Activated CD4-positive, alpha-beta T cell treated with anti-CD3 and anti-CD28 coated beads for 48 hours (primary cell): Measurements from ENCODE around the gene IL17B.
"Not testable (repeated sequence)": the region's sequence is repeated elsewhere in the genome, so short reads cannot be mapped to it uniquely, and the experiment has no call there.

Experiments used
- DNase-seq: peaks from one replicate; pipeline ENCODE4 v3.0.0-alpha.2; 2020

Gene IL17B

DNA sequence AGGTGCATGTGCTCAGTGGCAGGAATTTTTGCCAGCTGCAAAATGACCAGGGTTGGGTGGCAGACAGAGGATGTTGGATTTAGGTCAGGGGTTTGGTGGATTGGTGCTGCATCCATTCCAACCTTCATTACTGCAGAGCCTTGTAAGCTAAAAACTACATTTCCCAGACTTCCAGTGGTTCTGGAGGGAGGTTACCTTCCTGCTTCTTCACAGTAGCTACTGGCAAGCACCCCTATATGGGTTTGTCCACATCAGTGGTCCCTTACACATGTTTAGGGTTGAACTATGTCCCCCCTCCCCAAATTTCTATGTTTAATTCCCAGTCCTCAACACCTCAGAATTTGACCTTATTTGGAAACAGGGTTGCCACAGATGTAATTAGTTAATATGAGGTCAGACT, 20.7 kb upstream of the IL17B start:
- no peak for DNase-seq

DNA sequence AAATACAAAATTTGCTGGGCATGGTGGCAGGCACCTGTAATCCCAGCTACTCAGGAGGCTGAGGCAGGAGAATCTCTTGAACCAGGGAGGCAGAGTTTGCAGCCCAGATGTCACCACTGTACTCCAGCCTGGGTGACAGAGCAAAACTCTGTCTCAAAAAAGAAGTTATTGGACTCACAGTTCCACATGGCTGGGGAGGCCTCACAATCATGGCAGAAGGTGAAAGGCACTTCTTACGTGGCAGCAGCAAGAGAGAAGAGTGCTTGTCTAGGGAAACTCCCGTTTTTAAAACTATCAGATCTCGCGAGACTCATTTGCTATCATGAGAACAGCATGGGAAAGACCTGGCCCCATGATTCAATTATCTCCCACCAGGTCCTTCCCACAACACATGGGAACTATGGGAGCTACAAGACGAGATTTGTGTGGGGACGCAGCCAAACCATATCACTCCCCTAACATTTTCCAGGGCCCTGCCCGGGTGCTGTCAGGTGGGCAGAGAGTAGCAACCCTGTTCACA, 19.7 kb upstream of the IL17B start:
- DNase-seq = not testable (repeated sequence)

DNA sequence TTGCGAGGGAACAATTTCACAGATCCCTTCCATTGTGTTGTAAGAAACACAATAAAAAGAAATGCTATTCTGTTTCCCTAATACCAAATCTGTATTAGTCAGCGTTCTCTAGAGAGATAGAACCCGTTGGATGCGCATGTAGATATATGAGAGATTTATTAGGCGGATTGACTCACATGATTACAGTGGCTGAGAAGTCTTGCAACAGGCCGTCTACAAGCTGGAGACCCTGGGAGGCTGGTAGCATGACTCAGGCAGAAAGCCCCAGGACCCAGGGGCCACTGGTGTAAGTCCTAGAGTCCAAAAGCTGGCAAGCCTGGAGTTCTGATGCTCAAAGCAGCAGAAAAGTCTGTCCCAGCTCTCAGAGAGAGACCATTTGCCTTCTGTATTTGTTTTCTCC, 18.4 kb upstream of the IL17B start:
- no peak for DNase-seq

DNA sequence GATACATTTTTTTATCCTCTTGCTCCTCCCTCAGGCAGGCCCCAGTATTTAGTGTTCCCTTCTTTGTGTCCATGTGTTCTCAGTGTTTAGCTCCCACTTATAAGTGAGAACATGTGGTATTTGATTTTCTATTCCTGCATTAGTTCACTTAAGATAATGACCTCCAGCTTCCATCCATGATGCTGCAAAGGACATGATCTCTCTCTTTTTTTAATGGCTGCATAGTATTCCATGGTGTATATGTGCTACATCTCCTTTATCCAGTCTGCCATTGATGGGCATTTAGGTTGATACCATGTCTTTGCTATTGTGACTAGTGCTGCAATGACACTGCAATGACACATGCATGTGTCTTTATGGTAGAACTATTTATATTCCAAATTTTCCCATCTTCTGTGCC, 15.9 kb upstream of the IL17B start:
- DNase-seq = not testable (repeated sequence)

DNA sequence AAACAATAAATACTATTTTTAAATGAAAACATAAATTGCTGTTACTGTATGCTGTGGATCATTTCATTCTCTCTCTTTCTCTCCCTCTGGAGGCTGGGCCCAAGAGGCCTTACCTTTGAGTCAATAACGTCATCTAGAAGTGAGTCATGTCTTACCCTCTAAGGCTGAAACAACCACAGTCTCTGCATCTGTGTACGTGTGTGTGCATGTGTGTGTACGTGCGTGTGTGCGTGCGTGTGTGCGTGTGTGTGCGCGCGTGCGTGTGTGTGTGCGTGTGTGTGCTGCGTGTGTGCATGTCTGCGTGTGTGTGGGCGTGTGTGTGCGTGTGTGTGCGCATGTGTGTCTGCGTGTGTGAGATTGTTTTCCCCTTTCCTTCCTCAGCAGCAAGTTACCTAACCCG, 13.6 kb upstream of the IL17B start:
- peak; percentile 29 for DNase-seq

DNA sequence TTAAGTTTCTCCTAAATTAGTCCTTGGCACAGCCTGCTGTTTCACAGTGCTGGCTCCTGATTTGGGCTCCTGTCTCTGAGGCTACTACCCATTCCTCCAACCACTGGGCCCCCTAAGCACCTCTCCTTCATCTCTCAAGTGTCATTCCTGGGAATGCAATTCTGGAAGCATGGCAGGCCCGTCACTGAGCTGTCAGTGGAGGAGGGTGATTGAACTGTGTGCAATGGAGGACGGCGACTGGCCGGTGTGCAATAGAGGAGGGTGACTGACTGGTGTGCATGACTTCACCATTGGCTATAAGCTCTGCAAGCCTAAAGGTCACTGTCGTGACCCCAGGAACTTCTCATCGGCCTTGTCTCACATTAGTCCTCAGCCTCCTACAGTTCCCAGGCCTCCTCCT, 12.4 kb upstream of the IL17B start:
- DNase-seq = no peak

DNA sequence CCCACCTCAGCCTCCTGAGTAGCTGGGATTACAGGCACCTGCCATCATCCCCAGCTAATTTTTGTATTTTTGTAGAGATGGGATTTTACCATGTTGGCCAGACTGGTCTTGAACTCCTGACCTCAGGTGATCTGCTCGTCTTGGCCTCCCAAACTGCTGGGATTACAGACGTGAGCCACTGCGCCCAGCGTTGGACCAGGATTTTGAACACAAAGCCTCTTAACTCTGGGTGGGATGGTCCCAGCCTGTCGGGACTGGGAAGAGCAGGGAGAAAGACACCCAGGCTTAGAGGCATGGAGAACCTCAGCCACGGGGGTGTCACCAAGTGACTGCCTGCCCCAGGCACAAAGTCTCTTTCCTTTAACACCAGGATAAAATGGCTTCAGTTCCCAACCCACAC, 12.0 kb upstream of the IL17B start:
- not testable (repeated sequence) for DNase-seq

DNA sequence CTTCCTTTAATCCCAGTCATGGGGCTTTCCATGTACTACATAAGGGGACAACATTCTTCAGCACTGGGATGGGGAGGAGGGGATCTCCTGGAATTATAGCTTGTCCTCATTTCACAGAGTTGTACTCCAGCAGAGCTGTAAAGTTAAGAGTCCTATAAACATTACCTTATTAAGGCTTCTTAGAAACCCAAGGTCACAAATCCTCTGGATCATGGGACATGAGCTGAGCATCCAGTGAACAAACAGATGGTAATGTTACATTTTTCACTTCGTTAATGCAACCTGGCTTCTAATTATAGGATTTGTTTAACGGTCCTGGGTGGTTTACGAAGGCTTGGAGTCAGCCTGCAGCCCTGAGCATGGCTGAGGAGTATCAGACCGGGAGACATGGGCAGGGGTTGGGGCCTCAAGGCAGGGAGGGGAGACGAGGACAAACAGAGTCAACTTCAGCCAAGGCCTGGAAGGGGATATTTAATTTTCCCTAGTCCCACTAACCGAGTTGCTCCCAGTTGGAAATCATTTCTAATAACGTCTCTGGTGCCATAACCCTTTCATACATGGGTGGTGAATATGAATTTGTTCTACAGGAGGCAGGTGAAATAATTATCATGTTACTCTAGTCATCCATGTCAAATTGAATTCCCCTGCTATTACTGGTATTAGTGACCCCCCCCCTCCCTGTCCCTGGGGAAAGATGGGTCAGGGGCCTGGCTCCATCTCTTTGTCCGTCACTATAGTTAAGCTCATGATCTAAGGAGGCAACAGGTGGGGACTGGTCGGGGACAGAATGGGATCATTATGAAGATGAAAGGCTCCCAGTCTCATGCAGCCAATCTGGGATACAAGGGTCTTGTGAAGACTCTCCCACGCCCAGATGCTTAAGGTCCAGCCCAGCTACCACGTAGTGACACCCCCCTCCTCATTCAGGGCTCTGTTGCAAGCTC, 10.7 kb upstream of the IL17B start:
- DNase-seq = no peak

DNA sequence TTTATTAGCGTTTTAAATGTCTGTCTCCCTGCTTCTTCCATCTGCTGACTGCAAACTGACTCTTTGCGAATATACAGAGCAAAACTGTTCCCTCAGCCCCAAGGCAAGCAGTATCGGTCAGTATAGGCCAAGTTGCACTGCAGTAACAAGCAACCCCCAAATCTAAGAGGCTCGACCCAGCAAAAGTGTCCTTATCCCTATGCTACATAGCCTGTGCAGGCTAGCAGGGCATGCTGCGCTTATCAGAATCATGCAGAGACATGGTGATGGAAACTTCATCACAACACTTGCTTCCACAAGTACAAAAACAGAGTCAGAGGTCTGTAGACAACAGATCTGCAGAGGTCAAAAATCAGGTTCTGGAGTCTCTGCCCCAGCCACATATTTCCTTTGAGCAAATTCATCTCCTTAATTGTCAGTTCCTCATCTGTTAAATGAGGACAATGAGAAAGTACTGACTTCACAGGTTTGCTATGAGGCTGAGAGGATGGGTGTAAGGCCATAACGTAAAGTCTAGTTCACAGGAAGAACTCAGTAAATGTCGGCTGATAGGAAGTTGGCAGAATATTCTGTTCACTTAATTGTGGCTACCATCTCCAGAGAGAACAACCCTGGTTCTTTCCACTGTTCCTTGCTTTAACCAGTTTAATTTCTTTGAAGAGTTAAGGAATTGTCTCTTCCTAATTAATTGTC, 9.6 kb upstream of the IL17B start:
- DNase-seq = no peak

DNA sequence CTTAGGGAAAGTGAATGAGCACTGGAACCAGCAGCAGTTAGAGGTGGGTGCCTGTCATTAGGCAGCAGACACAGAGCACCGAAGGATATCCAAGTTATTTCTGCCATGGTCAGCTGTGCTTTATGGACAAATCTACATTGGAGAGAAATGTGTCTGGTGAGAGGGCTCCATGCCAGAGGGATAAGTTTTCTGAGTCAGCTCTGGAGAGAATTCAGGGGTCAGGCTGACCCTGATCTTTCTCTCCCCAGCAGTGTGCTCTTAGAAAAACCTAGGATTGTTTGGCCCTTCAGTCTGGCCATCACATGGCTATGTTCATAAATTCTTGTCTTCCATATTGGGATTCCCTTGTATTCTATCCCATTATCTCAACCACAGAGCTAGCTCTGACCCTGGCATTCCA, 8.9 kb upstream of the IL17B start:
- no peak for DNase-seq

DNA sequence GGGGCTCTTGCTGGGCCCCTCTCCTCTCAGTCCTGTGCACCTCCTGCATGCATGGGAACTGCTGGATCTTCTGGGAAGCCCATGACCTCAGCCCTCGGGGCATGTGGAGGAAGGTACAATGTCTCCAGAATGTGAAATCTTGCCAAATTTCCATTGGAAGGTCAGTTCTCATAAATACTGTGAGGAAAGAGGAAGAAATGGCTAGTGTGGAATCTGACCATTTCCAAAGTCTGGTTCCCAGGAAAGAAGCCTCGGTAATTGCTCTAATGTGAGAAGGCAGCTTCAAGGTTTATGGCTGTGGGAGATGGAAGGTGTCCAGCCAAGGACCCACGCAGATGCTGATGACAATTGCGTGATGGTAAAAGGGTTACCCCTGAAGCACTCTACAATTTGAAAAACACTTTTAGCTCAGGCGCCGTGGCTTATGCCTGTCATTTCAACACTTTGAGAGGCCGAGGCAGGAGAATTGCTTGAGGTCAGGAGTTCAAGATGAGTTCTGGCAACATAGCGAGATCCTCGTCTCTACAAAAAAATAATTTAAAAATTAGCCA, 8.1 kb upstream of the IL17B start:
- DNase-seq = no peak

DNA sequence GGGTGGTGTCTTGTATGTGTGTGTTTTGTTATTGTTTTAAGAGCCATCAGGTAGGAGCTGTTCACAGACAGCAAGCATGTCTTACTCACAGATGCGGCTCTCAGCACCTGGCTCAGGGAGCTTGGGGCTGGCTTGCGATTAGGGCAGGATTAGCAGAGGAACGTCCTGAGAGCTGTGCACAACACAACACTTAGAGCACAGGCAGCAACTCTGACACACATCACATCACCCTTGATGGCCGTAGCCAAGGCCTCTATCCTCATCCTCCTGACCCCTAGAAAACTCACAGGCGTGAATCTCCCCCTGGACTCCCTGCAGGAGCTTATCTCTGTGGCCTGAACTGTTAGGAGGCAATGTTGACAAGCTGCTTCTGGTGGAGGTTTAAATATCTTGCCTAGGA, 7.1 kb upstream of the IL17B start:
- DNase-seq = no peak

DNA sequence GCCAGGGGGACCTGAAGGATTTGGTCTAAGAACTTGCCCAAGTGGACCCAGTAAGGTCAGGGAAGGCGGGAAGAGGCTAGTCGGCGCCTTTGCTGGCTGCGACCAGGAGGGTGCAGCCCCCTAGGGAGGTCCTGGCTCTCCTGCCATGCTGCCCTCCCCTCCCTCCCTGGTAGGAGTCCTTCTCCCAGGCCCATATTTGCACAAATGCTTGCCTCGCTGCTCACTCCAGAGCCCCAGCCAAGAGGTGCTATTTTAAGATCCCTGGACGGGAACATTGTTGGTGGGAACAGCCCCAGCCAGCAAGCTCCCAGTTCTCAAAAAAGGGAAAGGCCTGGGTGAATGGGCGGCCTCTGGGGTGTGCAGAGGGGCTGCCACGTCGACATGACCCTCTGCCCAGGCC, 4.3 kb upstream of the IL17B start:
- DNase-seq = no peak

DNA sequence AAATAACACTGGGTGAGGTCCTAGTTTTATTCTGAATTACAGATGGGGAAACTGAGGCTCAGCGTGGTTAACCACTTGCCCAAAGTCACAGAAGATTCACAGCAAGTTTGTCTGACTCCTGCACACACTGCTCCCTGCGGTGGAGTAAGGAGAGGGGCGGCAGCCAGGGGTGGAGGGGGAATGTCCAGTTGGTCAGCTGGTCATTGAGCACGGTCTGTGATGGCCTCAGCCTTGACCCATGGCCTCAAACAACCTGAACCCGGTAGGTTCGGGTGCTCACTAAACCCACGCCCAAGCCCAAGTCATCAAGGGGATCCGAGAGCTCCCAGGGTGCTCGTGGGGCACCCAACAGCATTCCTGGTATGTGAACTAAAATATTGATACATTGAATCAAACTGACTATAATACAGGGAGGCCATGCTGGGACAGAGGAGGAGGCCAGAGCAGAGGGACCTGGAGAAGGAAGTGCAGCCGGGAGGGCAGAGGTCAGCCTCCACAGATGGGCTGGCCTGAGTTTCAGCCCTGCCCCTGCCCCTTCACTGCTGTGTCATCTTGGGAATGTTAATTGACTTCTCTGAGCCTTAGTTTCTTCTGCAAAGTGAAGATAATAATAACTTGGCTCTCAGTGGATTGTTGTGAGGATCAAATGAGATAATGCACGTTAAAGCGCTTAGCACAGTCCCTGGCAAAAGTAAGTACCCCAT, 3.6 kb upstream of the IL17B start:
- no peak for DNase-seq

DNA sequence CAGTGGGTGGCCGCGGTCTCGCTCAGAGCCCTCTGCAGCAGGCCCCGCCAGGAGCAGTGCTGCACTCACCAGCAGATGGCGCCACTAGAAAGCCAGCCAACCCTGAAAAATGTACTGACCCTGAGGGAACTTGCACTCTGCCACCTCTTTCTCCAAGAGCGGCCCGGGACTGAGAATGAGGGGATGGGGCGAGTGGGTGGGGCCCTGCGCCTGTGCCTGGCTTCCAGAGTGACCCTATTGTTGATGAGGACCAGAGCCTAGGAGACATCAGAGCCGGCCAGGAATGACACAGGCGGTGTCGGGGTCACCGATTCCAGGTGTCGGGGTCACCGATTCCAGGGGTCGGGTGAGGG, 2.9 kb upstream of the IL17B start:
- DNase-seq = peak; percentile 85

DNA sequence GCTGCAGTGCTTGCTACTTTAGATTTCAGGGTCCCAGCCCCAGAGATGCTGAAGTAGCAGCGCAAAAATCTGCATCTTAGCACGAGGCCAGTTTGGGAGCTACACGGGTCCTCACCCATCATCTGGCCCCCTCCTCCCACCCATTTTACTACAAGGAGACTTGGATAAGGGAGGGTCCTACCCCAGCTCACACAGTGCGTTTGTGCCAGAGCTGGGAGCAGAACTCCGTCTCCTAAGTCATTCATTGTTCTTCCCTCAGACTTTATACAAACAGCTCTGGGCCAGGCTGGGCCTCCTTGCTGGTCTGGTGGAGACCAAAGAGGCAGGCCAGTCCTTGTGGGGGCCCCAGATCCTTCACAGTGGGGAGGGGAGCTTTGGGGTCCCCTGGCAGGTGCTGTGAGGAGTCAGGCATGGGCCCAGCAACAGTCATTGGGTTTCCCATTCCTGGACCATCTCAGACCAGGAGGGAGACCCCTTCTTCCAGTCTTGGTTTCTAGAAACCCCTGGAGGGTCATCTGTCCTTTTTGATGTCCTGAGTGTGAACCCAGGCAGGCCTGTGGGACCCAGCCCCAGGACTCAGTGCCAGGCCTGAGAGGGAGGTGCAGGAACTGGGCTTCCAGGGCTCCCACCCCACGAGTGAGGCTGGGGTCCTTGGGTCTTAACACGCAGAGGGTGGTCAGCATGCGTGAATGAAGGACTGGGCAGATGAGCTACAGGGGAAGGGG, 2.3 kb upstream of the IL17B start:
- DNase-seq = no peak

DNA sequence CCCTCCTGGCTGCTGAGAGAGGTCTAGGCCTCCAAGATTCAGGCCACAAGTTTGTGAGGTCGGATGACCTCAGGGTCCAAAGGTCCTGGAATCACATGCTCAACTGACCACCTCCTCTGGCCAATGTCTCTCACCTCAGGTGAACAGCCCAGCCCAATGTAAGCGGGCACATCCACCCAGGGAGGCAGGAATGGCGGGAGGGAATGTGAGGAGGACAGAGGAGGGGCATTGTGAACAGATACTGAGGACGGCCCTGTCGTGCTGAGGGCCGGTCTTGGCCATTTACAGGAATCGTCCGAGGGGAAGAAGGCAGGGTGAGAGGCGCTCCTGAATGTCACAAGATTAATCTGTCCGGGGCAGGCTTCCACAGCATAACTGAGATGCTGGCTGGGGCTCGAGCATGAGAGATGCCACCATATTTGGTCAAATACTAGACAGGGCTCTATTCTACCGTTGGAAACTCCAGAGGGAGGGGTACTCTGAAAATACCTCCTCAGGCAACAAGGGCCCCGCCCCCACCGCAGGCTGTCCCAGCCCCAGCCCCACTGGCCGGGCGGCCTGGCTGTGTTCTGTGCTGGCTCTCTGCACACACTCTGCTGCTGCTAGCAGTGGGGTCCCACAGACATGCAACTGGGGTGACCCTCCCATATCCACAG, 1.5 kb upstream of the IL17B start:
- DNase-seq = no peak

DNA sequence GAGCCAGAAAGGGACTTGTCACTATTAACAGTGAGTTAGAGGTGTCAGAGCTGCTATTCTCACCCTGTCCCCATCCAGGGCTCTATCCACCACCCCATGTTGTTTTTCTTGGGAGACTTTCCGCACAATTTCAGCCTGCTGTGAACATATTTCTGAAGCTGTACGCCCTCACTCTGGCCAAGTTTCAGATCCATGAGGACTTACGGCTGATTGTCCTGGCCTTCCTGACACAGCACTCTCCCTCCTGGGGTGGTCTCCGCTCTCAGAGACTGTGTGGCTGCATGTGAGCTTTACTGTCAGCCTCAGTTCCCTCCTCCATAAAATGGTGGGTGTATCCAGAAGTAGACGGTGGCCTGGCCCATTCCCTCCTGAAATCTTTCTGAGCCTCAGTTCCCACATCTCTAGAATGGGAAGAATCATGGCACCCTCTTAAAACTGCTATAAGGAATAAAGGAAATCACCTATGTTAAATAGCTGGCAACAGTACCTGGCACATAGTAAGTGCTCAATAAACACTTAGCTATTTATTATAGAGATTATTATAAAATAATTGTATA, 804 bp upstream of the IL17B start:
- DNase-seq = no peak

DNA sequence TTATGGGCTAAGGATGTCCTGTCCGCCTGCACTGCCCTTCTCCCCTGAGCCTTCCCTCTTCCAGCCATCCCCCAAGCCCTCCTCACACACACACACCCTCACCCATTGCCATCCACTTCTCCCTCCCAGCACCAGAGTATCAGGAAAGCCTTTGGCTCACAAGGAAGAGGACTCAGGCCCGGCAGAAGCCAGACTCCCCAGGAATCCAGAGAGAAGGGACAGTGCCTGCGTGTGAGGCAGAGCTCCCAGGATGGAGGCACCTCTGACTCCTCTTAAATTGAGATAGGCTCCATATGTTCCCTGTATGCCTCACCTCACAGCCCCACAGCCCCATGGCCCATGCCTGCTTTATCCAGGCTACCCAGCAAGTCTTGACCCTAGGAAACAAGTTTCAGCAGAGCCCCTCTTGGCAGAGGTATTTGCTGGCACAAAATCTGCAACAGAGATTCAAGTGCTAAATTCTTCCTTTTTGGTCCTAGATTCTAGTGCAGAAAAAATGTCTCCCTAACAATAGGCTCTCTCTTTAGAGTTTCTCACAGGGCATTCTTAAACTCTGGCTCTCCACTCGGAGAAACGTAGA, 761 bp downstream of the IL17B start:
- no peak for DNase-seq

DNA sequence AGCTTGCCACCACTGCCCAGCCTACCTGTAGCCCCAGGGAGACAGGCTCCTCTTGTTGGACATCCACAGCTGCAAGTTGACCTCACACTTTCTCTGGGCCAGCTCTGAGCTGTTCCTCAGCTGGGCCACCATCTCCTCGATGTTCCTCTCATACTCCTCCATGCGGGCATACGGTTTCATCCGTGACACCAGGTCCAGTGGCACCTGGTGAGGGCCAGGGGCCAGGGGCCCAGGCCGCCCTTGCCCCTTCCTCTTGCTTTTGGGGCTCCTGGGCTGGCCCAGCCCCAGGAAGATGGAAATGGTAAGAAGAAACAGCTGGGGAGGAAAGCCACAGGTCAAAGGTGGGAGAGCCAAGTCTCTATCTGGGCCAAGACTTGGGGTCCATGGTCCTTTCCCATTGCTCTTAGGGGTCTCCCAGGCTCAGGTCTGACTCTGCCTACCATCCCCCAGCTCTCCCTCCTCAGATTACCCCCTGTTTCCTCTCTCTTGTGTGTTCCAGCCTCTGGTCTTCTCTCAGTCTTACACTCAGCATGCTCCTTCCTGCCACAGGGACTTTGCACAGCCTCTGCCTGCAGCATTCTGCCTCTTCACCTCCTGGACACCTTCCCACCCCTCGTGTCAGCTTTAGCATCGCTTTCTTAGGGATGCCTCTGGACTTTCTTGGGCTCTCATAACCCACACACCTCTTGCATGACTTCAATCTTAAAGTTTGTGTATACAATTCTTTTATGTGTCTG, 2.2 kb downstream of the IL17B start:
- no peak for DNase-seq

DNA sequence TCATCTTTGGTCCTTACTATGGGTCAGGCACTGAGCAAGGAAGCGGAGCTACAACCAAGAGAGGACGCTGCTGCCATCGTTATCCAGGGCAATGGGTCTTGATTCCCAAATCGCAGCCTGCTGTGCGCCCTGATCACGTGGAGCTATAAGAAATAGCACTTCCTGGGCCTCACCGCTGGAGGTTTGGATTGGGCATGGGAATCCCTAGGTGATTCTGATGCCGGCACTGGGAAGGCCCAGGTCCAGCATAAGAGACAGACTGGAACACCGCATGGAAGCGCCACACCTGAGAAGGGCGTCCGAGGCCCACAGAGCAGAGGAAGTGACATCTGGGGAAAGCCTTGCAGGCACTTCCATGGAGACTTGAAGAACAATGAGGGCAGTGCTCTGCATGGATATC, 3.0 kb downstream of the IL17B start:
- DNase-seq = no peak
